Activated CD8-positive, alpha-beta T cell treated with anti-CD3 and anti-CD28 coated beads for 36 hours (primary cell): ENCODE measurements around the gene RALGDS. TPM values are rescaled to one million over a fixed set of nuclear protein-coding genes. Genes with fewer than 3 reads are reported as not detected.

Experiments used
- ATAC-seq: fragments of 200-7000 bp; cut with Tn5 transposase; one replicate; pipeline ENCODE4 v1.10.0; 2021; ENCODE audit warnings: mild to moderate bottlenecking, moderate library complexity
- CTCF ChIA-PET: fragments of 350-600 bp; sonication (Branson Sonifier 250); formaldehyde crosslinking; loops from one replicate; lab custom pipeline; 2021; ENCODE audit warnings: antibody characterized with exemption; lab: Charles Lee
- POLR2A ChIA-PET: fragments of 350-600 bp; sonication (Branson Sonifier 250); formaldehyde crosslinking; loops from one replicate; lab custom pipeline; 2021; ENCODE audit warnings: antibody characterized with exemption; lab: Charles Lee
- DNase-seq: peaks from one replicate; pipeline ENCODE4 v3.0.0-alpha.2; 2020
- H3K27ac Mint-ChIP-seq: one replicate; pipeline ENCODE4 v1.8.0; 2021; ENCODE audit warnings: mild to moderate bottlenecking, mixed read lengths
- H3K27me3 Mint-ChIP-seq: one replicate; pipeline ENCODE4 v1.8.0; 2021; ENCODE audit warnings: mixed read lengths
- H3K36me3 Mint-ChIP-seq: one replicate; pipeline ENCODE4 v1.8.0; 2021; ENCODE audit warnings: low read depth, mixed read lengths
- H3K4me1 Mint-ChIP-seq: one replicate; pipeline ENCODE4 v1.8.0; 2021; ENCODE audit warnings: low read depth, mixed read lengths
- H3K4me3 Mint-ChIP-seq: one replicate; pipeline ENCODE4 v1.8.0; 2021; ENCODE audit warnings: mild to moderate bottlenecking, moderate library complexity, mixed read lengths
- H3K9me3 Mint-ChIP-seq: one replicate; pipeline ENCODE4 v1.8.0; 2021; ENCODE audit warnings: mixed read lengths
- intact Hi-C: fragments of 100-400 bp; cut with micrococcal nuclease; formaldehyde crosslinking; loops from one replicate; pipeline ENCODE4 v1.10.0; 2022
- total RNA-seq, 2 experiments: library from RNA; stranded (reverse); gene quantifications; one replicate each; pipeline ENCODE4 v1.2.3, GENCODE V29; 2021
- TF ChIP-seq, protein P1 (sequence below): fragments of 200-600 bp; IDR thresholded peaks from one replicate; pipeline ENCODE4 v1.8.0; 2022; ENCODE audit warnings: antibody characterized with exemption, mild to moderate bottlenecking

RALGDS gene
- total RNA-seq, 2 experiments from 2014 or later, result 80.5 to 88.2 TPM

DNA sequence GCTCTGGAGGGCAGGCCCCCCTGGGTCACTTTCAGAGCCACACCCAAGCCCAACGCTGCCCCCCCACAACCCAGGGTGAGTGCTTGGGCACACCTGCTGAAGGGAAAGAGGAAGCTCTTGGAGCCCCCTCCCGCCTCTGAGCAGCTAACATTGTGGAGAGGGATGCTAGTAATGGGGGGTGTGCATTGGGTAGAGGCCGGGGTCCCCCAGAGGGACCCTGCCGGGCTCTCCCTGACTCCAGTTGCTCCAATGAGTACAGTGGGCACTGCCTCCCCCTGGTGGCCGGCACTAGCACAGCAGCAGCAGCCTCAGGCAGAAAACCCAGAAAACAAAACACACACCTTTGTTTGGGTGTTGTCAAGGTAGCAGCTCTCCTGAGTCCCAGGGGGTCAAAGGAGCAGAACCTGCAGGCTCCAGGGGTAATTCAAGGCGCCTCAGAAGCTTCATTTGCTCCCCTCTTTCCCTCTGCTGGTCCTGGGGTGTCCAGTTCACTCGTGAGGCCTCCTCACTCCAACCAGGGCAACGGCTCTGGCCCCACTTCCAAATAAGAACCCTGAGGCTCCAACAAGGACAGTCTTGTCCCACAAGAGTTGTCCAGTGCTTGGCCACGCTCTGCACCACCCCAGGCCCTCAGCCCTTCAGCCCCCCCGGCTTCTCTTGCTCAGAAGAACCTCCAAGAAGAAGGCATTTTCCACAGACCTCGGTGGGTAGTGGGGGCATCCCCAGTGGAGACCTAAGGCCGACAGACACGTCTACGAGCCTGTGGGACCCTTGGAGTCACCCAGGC, 26.6 kb upstream of the RALGDS start:
- H3K4me3 Mint-ChIP-seq, result peak overlapping the region; percentile 95
- ChIA-PET CTCF (interaction anchor here (0.6 to 8.5 kb wide), 25 partner anchors 9 to 269 kb away, joined by 3 to 376 read pairs (median 4); partner anchors contain the start of genes GTF3C5 and RALGDS), POLR2A (interaction anchor here (0.6 to 8.5 kb wide), 12 partner anchors 9 to 201 kb away, joined by 3 to 78 read pairs (median 4); partner anchors contain the start of gene GTF3C5)
- H3K9me3 Mint-ChIP-seq, result no peaks in the 10 kb centered on the region
- H3K36me3 Mint-ChIP-seq, result peaks cover 23% of the 10 kb centered on the region
- H3K27ac Mint-ChIP-seq, result peak overlapping the region; percentile 95
- TF ChIP-seq, protein P1, sequence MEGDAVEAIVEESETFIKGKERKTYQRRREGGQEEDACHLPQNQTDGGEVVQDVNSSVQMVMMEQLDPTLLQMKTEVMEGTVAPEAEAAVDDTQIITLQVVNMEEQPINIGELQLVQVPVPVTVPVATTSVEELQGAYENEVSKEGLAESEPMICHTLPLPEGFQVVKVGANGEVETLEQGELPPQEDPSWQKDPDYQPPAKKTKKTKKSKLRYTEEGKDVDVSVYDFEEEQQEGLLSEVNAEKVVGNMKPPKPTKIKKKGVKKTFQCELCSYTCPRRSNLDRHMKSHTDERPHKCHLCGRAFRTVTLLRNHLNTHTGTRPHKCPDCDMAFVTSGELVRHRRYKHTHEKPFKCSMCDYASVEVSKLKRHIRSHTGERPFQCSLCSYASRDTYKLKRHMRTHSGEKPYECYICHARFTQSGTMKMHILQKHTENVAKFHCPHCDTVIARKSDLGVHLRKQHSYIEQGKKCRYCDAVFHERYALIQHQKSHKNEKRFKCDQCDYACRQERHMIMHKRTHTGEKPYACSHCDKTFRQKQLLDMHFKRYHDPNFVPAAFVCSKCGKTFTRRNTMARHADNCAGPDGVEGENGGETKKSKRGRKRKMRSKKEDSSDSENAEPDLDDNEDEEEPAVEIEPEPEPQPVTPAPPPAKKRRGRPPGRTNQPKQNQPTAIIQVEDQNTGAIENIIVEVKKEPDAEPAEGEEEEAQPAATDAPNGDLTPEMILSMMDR, result peak; percentile 99
- H3K4me1 Mint-ChIP-seq, result peaks cover 50% of the 10 kb centered on the region
- DNase-seq, result peak; percentile 87
- intact Hi-C loops, result loop anchor here (2.0 kb wide), 1 partner anchor 45 kb away; no protein-coding TSS in a partner anchor
- peak; percentile 17 for ATAC-seq
- no peaks in the 10 kb centered on the region for H3K27me3 Mint-ChIP-seq

DNA sequence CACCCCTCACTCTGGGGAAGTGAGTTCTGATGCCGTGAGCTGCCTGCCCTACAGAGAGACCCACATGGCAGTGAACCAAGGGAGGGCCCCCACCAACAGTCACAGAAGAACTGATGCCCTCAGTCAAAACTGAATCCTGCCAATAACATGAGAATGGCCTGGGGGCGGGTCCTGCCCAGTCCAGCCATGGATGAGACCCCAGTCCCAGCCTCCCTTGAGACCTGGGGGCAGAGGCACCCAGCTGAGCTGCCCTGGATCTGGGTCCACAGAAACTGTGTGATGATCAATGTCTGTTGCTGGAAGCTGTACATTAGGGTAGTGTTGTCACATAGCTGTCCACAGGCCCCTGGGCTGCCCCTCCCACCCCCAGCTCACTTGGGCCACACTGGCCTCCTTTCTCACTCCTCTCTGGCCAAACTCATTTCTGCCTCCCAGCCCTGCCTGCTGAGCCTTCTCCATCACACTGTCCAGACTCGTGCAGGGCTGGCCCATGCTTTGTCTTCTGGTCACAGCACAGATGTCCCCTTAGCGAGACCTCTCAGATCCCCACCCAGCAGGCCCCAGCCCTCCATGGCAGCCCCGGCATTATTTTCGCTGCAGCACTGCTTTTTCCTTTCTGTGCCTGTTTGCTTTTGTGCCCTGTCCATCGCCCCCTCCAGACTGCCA, 25.8 kb upstream of the RALGDS start:
- intact Hi-C loops, result loop anchor here (2.0 kb wide), 1 partner anchor 44 kb away; no protein-coding TSS in a partner anchor
- Mint-ChIP-seq H3K9me3 (no peaks in the 10 kb centered on the region), H3K4me1 (peaks cover 58% of the 10 kb centered on the region), H3K27me3 (no peaks in the 10 kb centered on the region), H3K36me3 (peaks cover 23% of the 10 kb centered on the region), H3K27ac (peak overlapping the region; percentile 95), H3K4me3 (peak overlapping the region; percentile 95)
- ATAC-seq, result no peak
- POLR2A ChIA-PET, result interaction anchor here (0.6 to 8.5 kb wide), 10 partner anchors 10 to 116 kb away, joined by 3 to 78 read pairs (median 5); partner anchors contain the start of gene GTF3C5
- DNase-seq, result no peak
- TF ChIP-seq, protein P1, result no peak
- CTCF ChIA-PET, result interaction anchor here (0.9 to 8.5 kb wide), 24 partner anchors 10 to 270 kb away, joined by 3 to 376 read pairs (median 4); partner anchors contain the start of genes GTF3C5 and RALGDS

DNA sequence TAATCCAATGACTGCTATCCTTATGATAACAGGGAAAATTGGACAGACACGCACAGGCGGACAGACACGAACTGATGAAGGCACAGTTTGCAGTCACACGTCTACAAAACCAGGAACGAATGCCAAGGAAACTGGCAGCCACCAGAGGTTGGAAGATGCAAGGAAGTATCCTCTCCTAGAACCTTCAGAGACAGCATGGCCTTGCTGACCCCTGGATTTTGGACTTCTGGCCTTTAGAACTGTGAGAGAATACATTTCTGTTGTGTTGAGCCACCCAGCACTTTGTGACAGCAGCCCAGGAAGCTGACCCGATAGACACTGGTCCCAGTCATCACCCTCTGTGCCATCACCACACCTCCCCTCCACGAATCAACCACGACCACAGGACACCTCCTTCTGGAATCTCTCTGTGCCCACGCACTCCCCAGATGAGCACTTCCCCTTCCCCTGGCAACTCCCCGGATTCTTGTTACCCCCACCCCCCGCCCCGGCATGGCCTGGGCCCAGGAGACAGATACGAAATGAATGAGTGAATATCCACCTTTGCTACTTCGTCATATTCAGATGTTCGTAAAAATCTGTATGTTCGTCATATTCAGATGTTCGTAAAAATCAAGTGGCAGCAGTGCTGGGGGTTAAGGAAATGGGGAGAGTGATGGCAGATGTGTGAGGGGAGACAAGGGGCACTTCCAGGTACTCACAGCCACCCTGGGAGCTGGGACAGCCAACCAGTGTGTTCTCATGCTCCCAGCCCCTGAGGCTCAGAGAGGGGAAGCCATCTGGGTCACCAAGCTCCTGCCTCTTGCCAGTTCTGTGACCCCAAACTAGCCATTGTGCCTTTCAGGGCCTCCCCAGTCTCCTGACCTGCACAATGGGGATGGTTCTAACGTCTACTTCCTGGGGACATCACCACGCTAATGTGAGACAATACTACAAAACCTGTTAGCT, 24.1 kb upstream of the RALGDS start:
- peak overlapping the region; percentile 51 for H3K4me3 Mint-ChIP-seq
- intact Hi-C loops, result loop anchor here (2.0 kb wide), 1 partner anchor 104 kb away; no protein-coding TSS in a partner anchor
- ChIA-PET POLR2A (interaction anchor here (0.8 to 8.5 kb wide), 11 partner anchors 11 to 49 kb away, joined by 3 to 78 read pairs (median 6); no protein-coding TSS in a partner anchor), CTCF (interaction anchor here (0.9 to 8.5 kb wide), 25 partner anchors 8 to 231 kb away, joined by 3 to 376 read pairs (median 6); partner anchors contain the start of genes GFI1B, GTF3C5, RALGDS and STKLD1)
- TF ChIP-seq, protein P1, result no peak
- no peak for ATAC-seq
- peak overlapping the region; percentile 76 for H3K27ac Mint-ChIP-seq
- H3K27me3 Mint-ChIP-seq, result no peaks in the 10 kb centered on the region
- H3K36me3 Mint-ChIP-seq, result peaks cover 23% of the 10 kb centered on the region
- no peaks in the 10 kb centered on the region for H3K9me3 Mint-ChIP-seq
- H3K4me1 Mint-ChIP-seq, result peaks cover 66% of the 10 kb centered on the region
- no peak for DNase-seq

DNA sequence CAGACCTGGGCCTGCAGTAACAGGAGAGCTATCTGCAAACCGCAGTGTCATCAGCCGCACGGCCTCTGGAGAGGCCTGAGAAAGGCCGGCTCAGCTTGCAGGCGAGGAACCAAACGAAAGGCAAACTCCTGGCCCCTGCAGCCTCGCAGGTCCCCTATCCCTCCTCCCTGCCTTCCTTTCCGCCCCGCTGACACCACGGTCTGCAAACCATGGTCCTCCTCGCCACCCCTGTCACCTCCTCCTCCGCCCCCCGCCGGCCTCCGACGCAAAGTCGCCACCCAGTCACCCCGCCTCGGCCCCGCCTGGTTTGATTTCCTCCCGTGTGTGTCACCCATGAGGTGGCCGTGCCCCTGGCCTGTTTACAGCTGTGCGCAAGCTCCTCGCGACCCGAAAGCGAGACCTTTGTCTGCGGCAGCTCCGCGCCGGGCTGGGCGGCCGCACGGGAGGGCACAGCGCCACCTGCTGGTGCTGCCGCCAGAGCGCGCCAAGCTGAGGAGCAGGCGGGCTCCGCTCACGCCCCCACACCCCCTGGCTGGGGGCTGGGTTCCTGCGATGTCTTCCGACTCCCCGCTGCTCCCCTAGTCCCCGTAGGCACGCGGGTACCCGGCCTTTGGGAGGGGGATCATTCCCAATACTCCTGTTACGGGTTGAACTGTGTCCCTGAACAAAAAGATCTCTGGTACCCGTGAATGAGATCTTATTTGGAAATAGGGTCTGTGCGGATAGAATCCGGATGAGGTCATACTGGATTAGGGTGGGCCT, 23.3 kb upstream of the RALGDS start:
- no peaks in the 10 kb centered on the region for H3K27me3 Mint-ChIP-seq
- H3K36me3 Mint-ChIP-seq, result peaks cover 23% of the 10 kb centered on the region
- CTCF ChIA-PET, result interaction anchor here (0.7 to 8.5 kb wide), 32 partner anchors 9 to 472 kb away, joined by 3 to 376 read pairs (median 5); partner anchors contain the start of genes GFI1B, GTF3C5, RALGDS and STKLD1
- peak overlapping the region; percentile 76 for H3K27ac Mint-ChIP-seq
- POLR2A ChIA-PET, result interaction anchor here (0.8 to 8.5 kb wide), 12 partner anchors 10 to 113 kb away, joined by 3 to 78 read pairs (median 6); partner anchors contain the start of gene GTF3C5
- intact Hi-C loops, result loop anchor here (2.0 kb wide), 1 partner anchor 104 kb away; no protein-coding TSS in a partner anchor
- peak overlapping the region; percentile 51 for H3K4me3 Mint-ChIP-seq
- ATAC-seq, result peak; percentile 75
- peak; percentile 97 for DNase-seq
- H3K9me3 Mint-ChIP-seq, result no peaks in the 10 kb centered on the region
- TF ChIP-seq, protein P1, result peak; percentile 98
- peaks cover 63% of the 10 kb centered on the region for H3K4me1 Mint-ChIP-seq
